Activated T-cell treated with anti-CD3 and anti-CD28 coated beads for 48 hours (primary cell): ENCODE results near the gene CATSPER3.

Experiments used
- DNase-seq: peaks from one replicate; pipeline ENCODE4 v3.0.0-alpha.2; 2020; ENCODE audit warnings: low read depth

Gene CATSPER3

GRCh38 chr5:135010502-135011354 lies 43.0 kb downstream of the CATSPER3 start:
- no peak for DNase-seq

- DNase-seq: no peak
These were observed 43.8 kb downstream of the CATSPER3 start for GRCh38 chr5:135011355-135012032.

- DNase-seq: no peak
These were observed 44.4 kb downstream of the CATSPER3 start for GRCh38 chr5:135012033-135012588.

- DNase-seq: no peak
These were observed 45.3 kb downstream of the CATSPER3 start for GRCh38 chr5:135012951-135013391.

GRCh38 chr5:135013445-135013844 lies 45.7 kb downstream of the CATSPER3 start:
- DNase-seq: no peak

- DNase-seq: no peak
These were observed 46.4 kb downstream of the CATSPER3 start for GRCh38 chr5:135013947-135014570.

GRCh38 chr5:135015942-135016341 lies 48.2 kb downstream of the CATSPER3 start:
- DNase-seq: no peak

- no peak for DNase-seq
These were observed 49.2 kb downstream of the CATSPER3 start for GRCh38 chr5:135016861-135017290.

GRCh38 chr5:135018457-135018856 lies 50.8 kb downstream of the CATSPER3 start:
- DNase-seq: no peak

GRCh38 chr5:135019314-135019713 lies 51.6 kb downstream of the CATSPER3 start:
- no peak for DNase-seq

GRCh38 chr5:135020111-135020895 lies 52.6 kb downstream of the CATSPER3 start:
- no peak for DNase-seq

GRCh38 chr5:135024956-135025729 lies 57.4 kb downstream of the CATSPER3 start:
- no peak for DNase-seq

GRCh38 chr5:135025730-135026644 lies 58.3 kb downstream of the CATSPER3 start:
- no peak for DNase-seq

- no peak for DNase-seq
These were observed 59.0 kb downstream of the CATSPER3 start for GRCh38 chr5:135026645-135027265.

- no peak for DNase-seq
These were observed 59.6 kb downstream of the CATSPER3 start for GRCh38 chr5:135027266-135027696.

- no peak for DNase-seq
These were observed 60.2 kb downstream of the CATSPER3 start for GRCh38 chr5:135027697-135028615.

- DNase-seq: no peak
These were observed 61.2 kb downstream of the CATSPER3 start for GRCh38 chr5:135028791-135029476.
